Stomach (tissue), 4 donors: ENCODE results near the gene KANSL1.
"Not testable (repeated sequence)": the region's sequence is repeated elsewhere in the genome, so short reads cannot be mapped to it uniquely, and the experiment has no call there.

Experiments used
- CTCF ChIP-seq, 7 experiments: fragments of 450-650 bp in 4 of 7; fragments of 200-600 bp in 3 of 7; sonication (generic) in 3 of 7; IDR thresholded peaks; one replicate each; pipeline ENCODE4 v1.5.1; 2016 to 2019; ENCODE audit warnings: antibody characterized with exemption in 7 of 7, control low read depth in 2 of 7, mild to moderate bottlenecking in 1 of 7
- POLR2A ChIP-seq, 4 donors: fragments of 450-650 bp; IDR thresholded peaks; one replicate each; pipeline ENCODE4 v1.6.1; 2016; ENCODE audit warnings: antibody characterized with exemption in 4 of 4, control low read depth in 2 of 4, mild to moderate bottlenecking in 1 of 4, moderate library complexity in 1 of 4

GRCh38 chr17:46006082-46006481 lies 187.1 kb downstream of the KANSL1 start:
- not testable (repeated sequence) for TF ChIP-seq CTCF, POLR2A (IDR thresholded peaks at IDR 0.05)
